Thyroid gland (tissue), 4 donors: ENCODE results near the gene BRD2. TPM values are rescaled to one million over a fixed set of nuclear protein-coding genes. Genes with fewer than 3 reads are reported as not detected.

Experiments
- DNase-seq, 2 donors: peaks; one replicate each; pipeline ENCODE4 v3.0.0-alpha.2; 2019
- H3K27ac ChIP-seq, 3 donors: fragments of 200-600 bp; sonication (generic); 1 replicate in 2 of 3; 2 replicates in 1 of 3; pipeline ENCODE4 v1.5.1; 2016 to 2019; ENCODE audit warnings: mild to moderate bottlenecking in 1 of 3, moderate library complexity in 1 of 3
- H3K27me3 ChIP-seq: fragments of 200-600 bp; sonication (generic); one replicate; pipeline ENCODE4 v1.5.1; 2019
- H3K36me3 ChIP-seq, 2 donors: fragments of 200-600 bp; sonication (generic); one replicate each; pipeline ENCODE4 v1.5.1; 2016 to 2019
- H3K4me1 ChIP-seq, 2 donors: fragments of 200-600 bp; sonication (generic); one replicate each; pipeline ENCODE4 v1.5.1; 2017 to 2019
- H3K4me3 ChIP-seq, 3 donors: fragments of 200-600 bp; sonication (generic); replicated peaks in 1 of 3; 1 replicate in 2 of 3; 2 replicates in 1 of 3; pipeline ENCODE4 v1.5.1; 2016; ENCODE audit warnings: mild to moderate bottlenecking in 1 of 3
- H3K9me3 ChIP-seq: fragments of 200-600 bp; sonication (generic); one replicate; pipeline ENCODE4 v1.5.1; 2017
- POLR2A ChIP-seq, 2 donors: fragments of 450-650 bp; IDR thresholded peaks; one replicate each; pipeline ENCODE4 v1.6.1; 2017; ENCODE audit warnings: antibody characterized with exemption in 2 of 2, mild to moderate bottlenecking in 2 of 2, moderate library complexity in 1 of 2
- WGBS, 2 donors: methylation state at CpG; one replicate each; pipeline ENCODE4 v1.1.5; 2017; 5-methylcytosine and 5-hydroxymethylcytosine counted together
- intact Hi-C: fragments of 100-400 bp; cut with DNase I; formaldehyde crosslinking; loops from one replicate; pipeline ENCODE4 v1.15.1; 2023
- total RNA-seq, 4 donors: library from RNA; depleted of rRNA; stranded (reverse); fragments of >200 nt; gene quantifications; one replicate each; pipeline ENCODE4 v1.2.3, GENCODE V29; 2016
- TF ChIP-seq, protein P1 (sequence below), 6 experiments: fragments of 200-600 bp in 3 of 6; fragments of 450-650 bp in 3 of 6; sonication (generic) in 3 of 6; IDR thresholded peaks; one replicate each; pipeline ENCODE4 v1.5.1; 2016 to 2019; ENCODE audit warnings: antibody characterized with exemption in 6 of 6, mild to moderate bottlenecking in 2 of 6, inconsistent platforms in 1 of 6, moderate library complexity in 1 of 6

BRD2 gene
- total RNA-seq, 4 donors from 2014 or later: 206 to 282 (median 238) TPM

- H3K4me3 ChIP-seq: no peak overlapping the region
- no peaks in the 10 kb centered on the region for H3K36me3 ChIP-seq
- no peak for DNase-seq
- whole genome bisulfite sequencing, 2 donors: 85 to 88% methylated on average over 2 of the region's 2 CpGs
- TF ChIP-seq, protein P1, sequence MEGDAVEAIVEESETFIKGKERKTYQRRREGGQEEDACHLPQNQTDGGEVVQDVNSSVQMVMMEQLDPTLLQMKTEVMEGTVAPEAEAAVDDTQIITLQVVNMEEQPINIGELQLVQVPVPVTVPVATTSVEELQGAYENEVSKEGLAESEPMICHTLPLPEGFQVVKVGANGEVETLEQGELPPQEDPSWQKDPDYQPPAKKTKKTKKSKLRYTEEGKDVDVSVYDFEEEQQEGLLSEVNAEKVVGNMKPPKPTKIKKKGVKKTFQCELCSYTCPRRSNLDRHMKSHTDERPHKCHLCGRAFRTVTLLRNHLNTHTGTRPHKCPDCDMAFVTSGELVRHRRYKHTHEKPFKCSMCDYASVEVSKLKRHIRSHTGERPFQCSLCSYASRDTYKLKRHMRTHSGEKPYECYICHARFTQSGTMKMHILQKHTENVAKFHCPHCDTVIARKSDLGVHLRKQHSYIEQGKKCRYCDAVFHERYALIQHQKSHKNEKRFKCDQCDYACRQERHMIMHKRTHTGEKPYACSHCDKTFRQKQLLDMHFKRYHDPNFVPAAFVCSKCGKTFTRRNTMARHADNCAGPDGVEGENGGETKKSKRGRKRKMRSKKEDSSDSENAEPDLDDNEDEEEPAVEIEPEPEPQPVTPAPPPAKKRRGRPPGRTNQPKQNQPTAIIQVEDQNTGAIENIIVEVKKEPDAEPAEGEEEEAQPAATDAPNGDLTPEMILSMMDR (IDR thresholded peaks at IDR 0.05): no peak
- no peak for TF ChIP-seq POLR2A (IDR thresholded peaks at IDR 0.05)
- H3K4me1 ChIP-seq: peaks cover 3 to 9% of the 10 kb centered on the region in 2 donors
- H3K9me3 ChIP-seq: no peaks in the 10 kb centered on the region
- H3K27ac ChIP-seq: no peak overlapping the region
- intact Hi-C loops: no loop called here
- no peaks in the 10 kb centered on the region for H3K27me3 ChIP-seq
Measured at GRCh38 chr6:32956176-32956575, 12.2 kb upstream of the BRD2 start.

DNA sequence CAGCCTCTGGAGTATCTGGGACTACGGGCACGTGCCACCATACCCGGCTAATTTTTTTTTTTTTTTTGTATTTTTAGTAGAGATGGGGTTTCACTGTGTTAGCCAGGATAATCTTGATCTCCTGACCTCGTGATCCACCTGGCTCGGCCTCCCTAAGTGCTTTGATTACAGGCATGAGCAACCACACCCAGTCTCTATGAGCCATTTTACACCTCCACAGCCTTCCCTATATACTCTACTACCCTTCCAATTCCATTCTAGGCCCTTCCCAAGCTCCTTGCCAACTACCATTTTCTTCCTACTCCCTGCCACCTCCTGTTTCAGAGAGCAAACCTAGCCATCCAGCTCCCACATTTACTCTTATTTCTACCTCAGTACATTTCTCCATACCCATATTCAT, 7.8 kb upstream of the BRD2 start:
- H3K27me3 ChIP-seq: no peaks in the 10 kb centered on the region
- no peaks in the 10 kb centered on the region for H3K9me3 ChIP-seq
- no peak for TF ChIP-seq POLR2A (IDR thresholded peaks at IDR 0.05)
- TF ChIP-seq, protein P1 (IDR thresholded peaks at IDR 0.05): no peak
- no peaks in the 10 kb centered on the region for H3K36me3 ChIP-seq
- WGBS, 2 donors: 95 to 97% methylated on average over 5 of the region's 5 CpGs
- intact Hi-C loops: no loop called here
- no peak for DNase-seq
- H3K4me3 ChIP-seq: no peak overlapping the region
- no peak overlapping the region for H3K27ac ChIP-seq
- peaks cover 0 to 5% of the 10 kb centered on the region in 2 donors for H3K4me1 ChIP-seq

- Histone ChIP-seq H3K36me3 (no peaks in the 10 kb centered on the region), H3K4me3 (no peak overlapping the region), H3K27ac (no peak overlapping the region), H3K4me1 (peaks cover 9 to 20% of the 10 kb centered on the region in 2 donors), H3K27me3 (no peaks in the 10 kb centered on the region), H3K9me3 (no peaks in the 10 kb centered on the region)
- TF ChIP-seq, protein P1 (IDR thresholded peaks at IDR 0.05): no peak
- no peak for TF ChIP-seq POLR2A (IDR thresholded peaks at IDR 0.05)
- intact Hi-C loops: no loop called here
- 70 to 92% methylated on average over 1 of the region's 1 CpG for WGBS, 2 donors
- no peak for DNase-seq
Measured at GRCh38 chr6:32962213-32962826, 6.1 kb upstream of the BRD2 start.

DNA sequence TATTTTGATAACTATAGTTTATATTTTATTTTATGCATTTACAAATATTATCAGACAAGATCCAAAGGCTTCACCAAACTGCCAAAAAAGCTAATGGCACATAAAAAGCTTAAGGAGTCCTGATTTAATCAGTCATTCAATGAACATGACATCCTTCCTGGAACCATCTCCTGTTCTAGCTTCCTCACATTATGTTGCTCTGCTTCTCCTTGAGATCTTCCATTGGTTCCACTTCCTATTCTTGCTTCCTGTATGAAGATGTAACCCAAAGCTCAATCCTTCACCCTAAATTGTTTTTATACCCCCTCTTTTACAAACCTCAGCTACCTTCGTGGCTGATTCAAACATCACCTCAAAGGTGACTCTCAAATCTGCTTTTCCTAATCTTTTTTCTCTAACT, 4.5 kb upstream of the BRD2 start:
- Histone ChIP-seq H3K36me3 (no peaks in the 10 kb centered on the region), H3K27ac (no peak overlapping the region), H3K4me3 (no peak overlapping the region), H3K4me1 (peaks cover 10 to 21% of the 10 kb centered on the region in 2 donors), H3K9me3 (no peaks in the 10 kb centered on the region), H3K27me3 (no peaks in the 10 kb centered on the region)
- no peak for TF ChIP-seq POLR2A (IDR thresholded peaks at IDR 0.05)
- TF ChIP-seq, protein P1 (IDR thresholded peaks at IDR 0.05): no peak
- DNase-seq: no peak
- WGBS, 2 donors: 49 to 55% methylated on average over 1 of the region's 1 CpG
- intact Hi-C loops: no loop called here

DNA sequence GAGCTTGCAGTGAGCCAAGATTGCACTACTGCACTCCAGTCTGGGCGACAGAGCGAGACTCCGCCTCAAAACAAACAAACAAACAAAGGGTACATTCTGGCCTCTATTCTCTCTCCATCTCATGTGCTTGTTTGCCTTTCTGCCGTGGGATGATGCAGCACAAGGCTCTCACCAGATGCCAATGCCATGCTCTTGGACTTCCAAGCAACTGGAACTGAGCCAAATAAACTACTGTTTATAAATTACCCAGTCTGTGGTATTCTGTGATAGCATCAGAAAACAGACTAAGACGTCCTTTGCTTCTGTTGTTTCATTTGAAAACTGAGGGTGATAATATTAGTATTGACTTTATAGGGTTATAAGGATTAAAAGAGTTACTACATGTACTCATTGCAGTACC, 3.6 kb upstream of the BRD2 start:
- intact Hi-C loops: no loop called here
- 84 to 92% methylated on average over 5 of the region's 5 CpGs for WGBS, 2 donors
- H3K27me3 ChIP-seq: no peaks in the 10 kb centered on the region
- no peak for DNase-seq
- no peaks in the 10 kb centered on the region for H3K36me3 ChIP-seq
- no peak overlapping the region for H3K27ac ChIP-seq
- H3K4me3 ChIP-seq: no peak overlapping the region
- no peaks in the 10 kb centered on the region for H3K9me3 ChIP-seq
- no peak for TF ChIP-seq POLR2A (IDR thresholded peaks at IDR 0.05)
- TF ChIP-seq, protein P1 (IDR thresholded peaks at IDR 0.05): no peak
- H3K4me1 ChIP-seq: peaks cover 10 to 21% of the 10 kb centered on the region in 2 donors
